Gastroesophageal sphincter (tissue), 4 donors: ENCODE measurements around the gene CTNND2. TPM values are rescaled to one million over a fixed set of nuclear protein-coding genes. Genes with fewer than 3 reads are reported as not detected.

Source experiments
- ATAC-seq: fragments of 150-250 bp; one replicate; pipeline ENCODE4 v1.9.1; 2016; ENCODE audit warnings: mild to moderate bottlenecking, moderate library complexity
- H3K27ac ChIP-seq, 4 donors: fragments of 200-600 bp; sonication (generic) in 3 of 4; 1 replicate in 3 of 4; 2 replicates in 1 of 4; pipeline ENCODE4 v1.5.1; 2016 to 2019
- H3K27me3 ChIP-seq: fragments of 200-600 bp; sonication (generic); one replicate; pipeline ENCODE4 v1.5.1; 2019
- H3K36me3 ChIP-seq, 2 donors: fragments of 200-600 bp; sonication (generic); one replicate each; pipeline ENCODE4 v1.5.1; 2019; ENCODE audit warnings: control low read depth in 1 of 2
- H3K4me1 ChIP-seq, 3 donors: fragments of 200-600 bp; sonication (generic); 1 replicate in 2 of 3; 2 replicates in 1 of 3; pipeline ENCODE4 v1.5.1; 2016 to 2019; ENCODE audit warnings: control low read depth in 2 of 3
- H3K4me3 ChIP-seq, 2 donors: fragments of 200-600 bp; sonication (generic); one replicate each; pipeline ENCODE4 v1.5.1; 2019; ENCODE audit warnings: mild to moderate bottlenecking in 1 of 2, moderate library complexity in 1 of 2
- H3K9me3 ChIP-seq, 3 donors: fragments of 200-600 bp; sonication (generic); one replicate each; pipeline ENCODE4 v1.5.1; 2017 to 2019; ENCODE audit warnings: control low read depth in 2 of 3
- CTCF ChIP-seq, 4 experiments: fragments of 200-600 bp in 2 of 4; fragments of 450-650 bp in 2 of 4; sonication (generic) in 1 of 4; IDR thresholded peaks; one replicate each; pipeline ENCODE4 v1.5.1; 2017 to 2019; ENCODE audit warnings: antibody characterized with exemption in 4 of 4, mild to moderate bottlenecking in 2 of 4, moderate library complexity in 2 of 4
- EP300 ChIP-seq: sonication (generic); formaldehyde crosslinking; IDR thresholded peaks from one replicate; pipeline ENCODE4 v1.6.1; 2017; ENCODE audit warnings: antibody characterized with exemption, mild to moderate bottlenecking
- POLR2A ChIP-seq, 2 donors: fragments of 450-650 bp; IDR thresholded peaks; one replicate each; pipeline ENCODE4 v1.6.1; 2017; ENCODE audit warnings: antibody characterized with exemption in 2 of 2, mild to moderate bottlenecking in 2 of 2, moderate library complexity in 1 of 2
- POLR2AphosphoS5 ChIP-seq: sonication (generic); formaldehyde crosslinking; IDR thresholded peaks from one replicate; pipeline ENCODE4 v1.6.1; 2017; ENCODE audit warnings: antibody characterized with exemption
- WGBS, 2 donors: methylation state at CpG; one replicate each; pipeline ENCODE4 v1.1.5; 2018; ENCODE audit warnings: low coverage in 1 of 2; 5-methylcytosine and 5-hydroxymethylcytosine counted together
- total RNA-seq, 4 donors: library from RNA; depleted of rRNA; stranded (reverse); fragments of >200 nt; gene quantifications; one replicate each; pipeline ENCODE4 v1.1.0, GENCODE V29; 2016

The CTNND2 gene
- total RNA-seq, 4 donors from 2014 or later: 0.40 to 3.1 (median 1.9) TPM

DNA sequence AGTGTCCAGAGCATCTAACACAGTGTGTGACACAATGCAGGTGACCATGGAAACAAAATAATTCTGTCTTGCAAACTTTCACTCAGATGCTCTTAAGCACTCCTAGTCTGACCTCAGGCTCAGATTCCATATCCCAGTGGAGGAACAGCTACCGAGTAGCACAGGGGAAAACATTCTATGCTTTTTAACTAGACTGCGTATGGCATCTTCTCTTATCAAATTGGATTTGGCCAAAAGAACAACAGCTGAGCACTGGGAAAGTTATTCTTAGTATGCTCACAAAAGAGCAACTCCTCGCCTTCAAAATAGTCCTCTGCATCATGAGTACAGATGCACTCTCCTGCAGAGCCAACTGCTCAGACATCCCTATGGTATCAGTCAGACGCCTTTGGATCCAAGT, 615.0 kb downstream of the CTNND2 start:
- 67 to 78% methylated on average over 4 of the region's 4 CpGs for WGBS, 2 donors
- ATAC-seq: no peak
- TF ChIP-seq EP300 (no peak), CTCF (IDR thresholded peaks at IDR 0.05) (no peak), POLR2A (IDR thresholded peaks at IDR 0.05) (no peak), POLR2AphosphoS5 (no peak)
- no peaks in the 10 kb centered on the region for H3K4me1 ChIP-seq
- H3K27me3 ChIP-seq: no peaks in the 10 kb centered on the region
- H3K36me3 ChIP-seq: no peaks in the 10 kb centered on the region
- no peaks in the 10 kb centered on the region for H3K9me3 ChIP-seq
- H3K4me3 ChIP-seq: no peak overlapping the region
- H3K27ac ChIP-seq: no peak overlapping the region

GRCh38 chr5:11281842-11282241, 622.4 kb downstream of the CTNND2 start:
- 69% methylated on average over 4 of the region's 5 CpGs; no CpG with 5 or more reads in 1 of the 2 donors for WGBS, 2 donors
- TF ChIP-seq POLR2A (IDR thresholded peaks at IDR 0.05): no peak
- no peak for TF ChIP-seq POLR2AphosphoS5
- TF ChIP-seq EP300: no peak
- TF ChIP-seq CTCF (IDR thresholded peaks at IDR 0.05): no peak
- ATAC-seq: no peak

GRCh38 chr5:11277323-11277722, 626.9 kb downstream of the CTNND2 start:
- Histone ChIP-seq H3K27me3 (no peaks in the 10 kb centered on the region), H3K9me3 (peaks cover 0 to 23% (median 0%) of the 10 kb centered on the region in 3 donors), H3K4me1 (no peaks in the 10 kb centered on the region), H3K4me3 (no peak overlapping the region), H3K27ac (no peak overlapping the region), H3K36me3 (no peaks in the 10 kb centered on the region)
- ATAC-seq: no peak
- TF ChIP-seq POLR2AphosphoS5 (no peak), EP300 (no peak), POLR2A (IDR thresholded peaks at IDR 0.05) (no peak), CTCF (IDR thresholded peaks at IDR 0.05) (no peak)
- WGBS, 2 donors: 76 to 89% methylated on average over 3 to 4 of the region's 4 CpGs

More at GRCh38 chr5:11281842-11282241, 622.4 kb downstream of the CTNND2 start:
- H3K27ac ChIP-seq: no peak overlapping the region
- no peaks in the 10 kb centered on the region for H3K27me3 ChIP-seq
- no peaks in the 10 kb centered on the region for H3K36me3 ChIP-seq
- H3K4me3 ChIP-seq: no peak overlapping the region
- H3K4me1 ChIP-seq: no peaks in the 10 kb centered on the region
- peaks cover 0 to 24% (median 0%) of the 10 kb centered on the region in 3 donors for H3K9me3 ChIP-seq

- peak overlapping the region in 1 of 4 donors; percentile 21 for H3K27ac ChIP-seq
- no peaks in the 10 kb centered on the region for H3K36me3 ChIP-seq
- ATAC-seq: peak; percentile 36
- no peaks in the 10 kb centered on the region for H3K9me3 ChIP-seq
- 72 to 76% methylated on average over 10 to 11 of the region's 11 CpGs for WGBS, 2 donors
- H3K4me1 ChIP-seq: no peaks in the 10 kb centered on the region
- no peak overlapping the region for H3K4me3 ChIP-seq
- TF ChIP-seq EP300 (no peak), POLR2A (IDR thresholded peaks at IDR 0.05) (no peak), POLR2AphosphoS5 (no peak), CTCF (IDR thresholded peaks at IDR 0.05) (no peak)
- peaks cover 12% of the 10 kb centered on the region for H3K27me3 ChIP-seq
These were observed 630.9 kb downstream of the CTNND2 start for GRCh38 chr5:11273180-11273903.

DNA sequence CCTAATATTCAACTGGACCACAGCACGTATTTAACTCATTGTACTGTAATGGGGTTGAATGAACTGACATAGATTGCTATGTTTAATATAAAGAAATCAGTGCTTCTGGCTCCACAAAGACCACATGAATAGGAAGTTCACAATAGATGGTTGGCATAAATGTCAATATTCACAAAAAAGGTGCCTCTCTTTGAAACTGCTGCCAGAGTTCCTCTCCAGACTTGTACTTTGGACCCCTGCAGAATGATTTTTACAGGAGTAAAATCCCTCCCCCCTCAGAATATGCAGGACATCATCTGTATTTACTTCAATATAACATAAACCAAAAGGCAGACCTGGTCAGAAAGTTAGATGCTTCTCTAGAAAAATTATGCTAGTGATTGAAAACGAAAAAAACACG, 634.7 kb downstream of the CTNND2 start:
- no peaks in the 10 kb centered on the region for H3K4me1 ChIP-seq
- 67 to 81% methylated on average over 3 of the region's 3 CpGs for WGBS, 2 donors
- TF ChIP-seq POLR2A (IDR thresholded peaks at IDR 0.05) (no peak), EP300 (no peak), CTCF (IDR thresholded peaks at IDR 0.05) (no peak), POLR2AphosphoS5 (no peak)
- H3K27me3 ChIP-seq: peaks cover 12% of the 10 kb centered on the region
- H3K4me3 ChIP-seq: no peak overlapping the region
- H3K36me3 ChIP-seq: no peaks in the 10 kb centered on the region
- H3K27ac ChIP-seq: no peak overlapping the region
- no peak for ATAC-seq
- no peaks in the 10 kb centered on the region for H3K9me3 ChIP-seq
